Peyer's patch (tissue), 4 donors: ENCODE measurements around the gene CCDC12. TPM values are rescaled to one million over a fixed set of nuclear protein-coding genes. Genes with fewer than 3 reads are reported as not detected.

Experiments
- DNase-seq, 3 donors: peaks; one replicate each; pipeline ENCODE4 v3.0.0-alpha.2; 2017 to 2019
- H3K27ac ChIP-seq, 4 donors: fragments of 200-600 bp; sonication (generic); one replicate each; pipeline ENCODE4 v1.5.1; 2016 to 2019
- H3K27me3 ChIP-seq, 2 donors: fragments of 200-600 bp; sonication (generic); one replicate each; pipeline ENCODE4 v1.5.1; 2019
- H3K36me3 ChIP-seq, 3 donors: fragments of 200-600 bp; sonication (generic); one replicate each; pipeline ENCODE4 v1.5.1; 2016 to 2019
- H3K4me1 ChIP-seq, 4 donors: fragments of 200-600 bp; sonication (generic); one replicate each; pipeline ENCODE4 v1.5.1; 2016 to 2019
- H3K4me3 ChIP-seq, 4 donors: fragments of 200-600 bp; sonication (generic); 1 replicate in 3 of 4; 2 replicates in 1 of 4; pipeline ENCODE4 v1.5.1; 2016 to 2019; ENCODE audit warnings: mild to moderate bottlenecking in 1 of 4
- H3K9me3 ChIP-seq, 4 donors: fragments of 200-600 bp; sonication (generic); one replicate each; pipeline ENCODE4 v1.5.1; 2016 to 2019; ENCODE audit warnings: mild to moderate bottlenecking in 1 of 4
- CTCF ChIP-seq, 6 experiments: fragments of 450-650 bp in 4 of 6; fragments of 200-600 bp in 2 of 6; sonication (generic) in 1 of 6; IDR thresholded peaks; one replicate each; pipeline ENCODE4 v1.5.1; 2017 to 2019; ENCODE audit warnings: antibody characterized with exemption in 6 of 6, mild to moderate bottlenecking in 3 of 6, moderate library complexity in 1 of 6
- POLR2A ChIP-seq, 2 donors: fragments of 450-650 bp; IDR thresholded peaks; one replicate each; pipeline ENCODE4 v1.5.1; 2017; ENCODE audit warnings: antibody characterized with exemption in 2 of 2, mild to moderate bottlenecking in 2 of 2, moderate library complexity in 2 of 2
- total RNA-seq, 4 donors: library from RNA; depleted of rRNA; stranded (reverse); fragments of >200 nt; gene quantifications; one replicate each; pipeline ENCODE4 v1.1.0, GENCODE V29; 2016

Gene CCDC12
- total RNA-seq, 4 donors from 2014 or later, result 41.7 to 90.0 (median 59.2) TPM

- TF ChIP-seq POLR2A (IDR thresholded peaks at IDR 0.05), result no peak
- TF ChIP-seq CTCF (IDR thresholded peaks at IDR 0.05), result no peak
Observed at GRCh38 chr3:46901591-46902187, 74.9 kb downstream of the CCDC12 start.

GRCh38 chr3:46901061-46901460 lies 75.5 kb downstream of the CCDC12 start:
- H3K4me1 ChIP-seq, result peaks cover 0 to 12% (median 5%) of the 10 kb centered on the region in 4 donors
- no peak for TF ChIP-seq POLR2A (IDR thresholded peaks at IDR 0.05)
- no peak for TF ChIP-seq CTCF (IDR thresholded peaks at IDR 0.05)
- no peak for DNase-seq
- H3K27ac ChIP-seq, result no peak overlapping the region
- no peak overlapping the region for H3K4me3 ChIP-seq
- no peaks in the 10 kb centered on the region for H3K9me3 ChIP-seq
- H3K36me3 ChIP-seq, result no peaks in the 10 kb centered on the region
- H3K27me3 ChIP-seq, result peaks cover 0 to 8% of the 10 kb centered on the region in 2 donors

More at GRCh38 chr3:46901591-46902187, 74.9 kb downstream of the CCDC12 start:
- Histone ChIP-seq H3K27ac (no peak overlapping the region), H3K27me3 (peaks cover 0 to 8% of the 10 kb centered on the region in 2 donors), H3K4me3 (no peak overlapping the region), H3K36me3 (no peaks in the 10 kb centered on the region), H3K9me3 (no peaks in the 10 kb centered on the region), H3K4me1 (peaks cover 0 to 12% (median 5%) of the 10 kb centered on the region in 4 donors)
- DNase-seq, result no peak

- no peak overlapping the region for H3K27ac ChIP-seq
- H3K4me1 ChIP-seq, result peaks cover 0 to 12% (median 5%) of the 10 kb centered on the region in 4 donors
- no peaks in the 10 kb centered on the region for H3K9me3 ChIP-seq
- no peaks in the 10 kb centered on the region for H3K36me3 ChIP-seq
- H3K4me3 ChIP-seq, result no peak overlapping the region
- peaks cover 0 to 8% of the 10 kb centered on the region in 2 donors for H3K27me3 ChIP-seq
- TF ChIP-seq POLR2A (IDR thresholded peaks at IDR 0.05) (no peak), CTCF (IDR thresholded peaks at IDR 0.05) (no peak)
- DNase-seq, result no peak
Observed at GRCh38 chr3:46900356-46900755, 76.2 kb downstream of the CCDC12 start.

GRCh38 chr3:46900007-46900292 lies 76.6 kb downstream of the CCDC12 start:
- H3K4me3 ChIP-seq, result no peak overlapping the region
- peaks cover 0 to 12% (median 5%) of the 10 kb centered on the region in 4 donors for H3K4me1 ChIP-seq
- no peaks in the 10 kb centered on the region for H3K9me3 ChIP-seq
- no peak overlapping the region for H3K27ac ChIP-seq
- no peak for DNase-seq
- H3K36me3 ChIP-seq, result no peaks in the 10 kb centered on the region
- peaks cover 0 to 8% of the 10 kb centered on the region in 2 donors for H3K27me3 ChIP-seq
- no peak for TF ChIP-seq CTCF (IDR thresholded peaks at IDR 0.05)
- no peak for TF ChIP-seq POLR2A (IDR thresholded peaks at IDR 0.05)

GRCh38 chr3:46899151-46900006 lies 77.2 kb downstream of the CCDC12 start:
- Histone ChIP-seq H3K27me3 (peaks cover 0 to 8% of the 10 kb centered on the region in 2 donors), H3K36me3 (no peaks in the 10 kb centered on the region), H3K9me3 (no peaks in the 10 kb centered on the region), H3K4me3 (peak overlapping the region in 1 of 4 donors; percentile 27), H3K4me1 (peaks cover 0 to 12% (median 5%) of the 10 kb centered on the region in 4 donors), H3K27ac (no peak overlapping the region)
- DNase-seq, result no peak
- TF ChIP-seq POLR2A (IDR thresholded peaks at IDR 0.05) (no peak), CTCF (IDR thresholded peaks at IDR 0.05) (no peak)
